ENCODE results near the gene TYW1B. TPM values are rescaled to one million over a fixed set of nuclear protein-coding genes. Genes with fewer than 3 reads are reported as not detected.
A peak's percentile ranks its signal among the peaks of the same experiment; 100 is the strongest.
"Not testable (repeated sequence)": the region's sequence is repeated elsewhere in the genome, so short reads cannot be mapped to it uniquely, and the experiment has no call there.

The TYW1B gene
- total and polyA plus RNA-seq, 2 of the 4 experiments (the other 2 are of a cell fraction), result 1.0 to 1.8 TPM

- POLR2A ChIA-PET (ENCODE audit: unreplicated experiment), result no interaction called here
- Histone ChIP-seq H3K18ac (ENCODE audit: low read depth, low read length) (no peak overlapping the region), H4K5ac (ENCODE audit: low read depth, low read length) (no peak overlapping the region), H3K4me2 (ENCODE audit: low read depth, low read length) (peak overlapping the region; percentile 35; the same call in 1 of the 2 replicates), H3K9ac (ENCODE audit: low read depth, low read length) (no peak overlapping the region), H3K27ac (ENCODE audit: insufficient read depth, low read length) (no peak overlapping the region), H3K4me3 (ENCODE audit: insufficient read depth, low read depth, low read length) (no peak overlapping the region), H3K36me3 (ENCODE audit: control insufficient read depth, insufficient read depth, low read length) (peaks cover 3% of the 10 kb centered on the region; the same call in 1 of the 2 replicates), H3K79me1 (ENCODE audit: low read depth in 1 of 2, low read length in 2 of 2) (no peaks in the 10 kb centered on the region), H4K8ac (ENCODE audit: low read depth in 2 of 2, low read length in 2 of 2) (no peak overlapping the region), H3K23ac (ENCODE audit: low read depth, low read length) (no peak overlapping the region), H3K9me3 (ENCODE audit: control insufficient read depth, insufficient read depth, low read length) (no peaks in the 10 kb centered on the region), H3K4ac (ENCODE audit: low read depth, low read length) (no peak overlapping the region), H3K4me1 (ENCODE audit: control insufficient read depth, insufficient read depth, low read length) (peaks cover 6% of the 10 kb centered on the region; the same call in 1 of the 2 replicates), H2BK5ac (ENCODE audit: low read depth, low read length, poor library complexity, severe bottlenecking) (no peak overlapping the region), H2BK15ac (ENCODE audit: low read depth, low read length) (no peak overlapping the region), H2AK9ac (replicated peaks; ENCODE audit: low read depth, low read length, poor library complexity) (no peak overlapping the region), H4K20me1 (ENCODE audit: insufficient read depth, low read length) (no peaks in the 10 kb centered on the region), H3K56ac (ENCODE audit: extremely low read depth, insufficient read depth, low read length) (no peak overlapping the region), H3K9me1 (ENCODE audit: insufficient read depth, low read length) (no peaks in the 10 kb centered on the region), H3K27me3 (ENCODE audit: control insufficient read depth, insufficient read depth, low read length) (no peaks in the 10 kb centered on the region), H2AK5ac (ENCODE audit: low read depth, low read length) (no peak overlapping the region), H2AFZ (replicated peaks; ENCODE audit: low read length, poor library complexity) (no peak overlapping the region), H2BK120ac (ENCODE audit: low read depth, low read length) (no peak overlapping the region), H3K14ac (replicated peaks; ENCODE audit: low read depth, low read length) (no peak overlapping the region), H2BK20ac (ENCODE audit: low read depth, low read length) (no peak overlapping the region), H4K91ac (ENCODE audit: insufficient read depth, low read depth, low read length) (no peak overlapping the region)
- ATAC-seq (ENCODE audit: low read depth) (peak; percentile 32), DNase-seq (peak; percentile 82)
- in situ Hi-C loops (cut with MboI; ENCODE audit: low sequenced_read_pairs) (no loop called here), dilution Hi-C loops (cut with HindIII; ENCODE audit: low sequenced_read_pairs, unreplicated experiment) (no loop called here), intact Hi-C loops (cut with micrococcal nuclease) (no loop called here)
- CTCF ChIA-PET, result no interaction called here
- 80% methylated on average over 1 of the region's 15 CpGs; no CpG with 5 or more reads in 1 of the 2 experiments for WGBS, 2 experiments (ENCODE audit: extremely low coverage in 2 of 2, insufficient read length in 1 of 2)
- TF ChIP-seq POLR2A (IDR thresholded peaks at IDR 0.05; ENCODE audit: low read depth, low read length) (no peak), CEBPB (IDR thresholded peaks at IDR 0.05; ENCODE audit: low read depth, low read length) (peak; percentile 76), NFE2L2 (IDR thresholded peaks at IDR 0.05; ENCODE audit: low read depth, low read length) (peak; percentile 36; the same call in 1 of the 2 replicates), FOS (IDR thresholded peaks at IDR 0.05; ENCODE audit: low read depth, low read length) (peak; percentile 60; the same call in 1 of the 2 replicates), BHLHE40 (IDR thresholded peaks at IDR 0.05; ENCODE audit: low read depth, low read length) (0 out of 2 replicates have a peak, but pooled peaks have one; percentile 3)
- no TSS peak for BruUV-seq (replicated peaks)
Observed at GRCh38 chr7:72805526-72806494, 22.2 kb downstream of the TYW1B start.

GRCh38 chr7:72803778-72804177, 24.2 kb downstream of the TYW1B start:
- POLR2A ChIA-PET (ENCODE audit: unreplicated experiment); H2BK15ac ChIP-seq (ENCODE audit: low read depth, low read length); H3K18ac ChIP-seq (ENCODE audit: low read depth, low read length); CTCF ChIA-PET; H3K9me1 ChIP-seq (ENCODE audit: insufficient read depth, low read length); H2AK9ac ChIP-seq (replicated peaks; ENCODE audit: low read depth, low read length, poor library complexity); H2AK5ac ChIP-seq (ENCODE audit: low read depth, low read length); H3K4me2 ChIP-seq (ENCODE audit: low read depth, low read length); DNase-seq; intact Hi-C loops (cut with micrococcal nuclease); dilution Hi-C loops (cut with HindIII; ENCODE audit: low sequenced_read_pairs, unreplicated experiment); H3K27me3 ChIP-seq (ENCODE audit: control insufficient read depth, insufficient read depth, low read length); in situ Hi-C loops (cut with MboI; ENCODE audit: low sequenced_read_pairs); H3K4ac ChIP-seq (ENCODE audit: low read depth, low read length); H3K36me3 ChIP-seq (ENCODE audit: control insufficient read depth, insufficient read depth, low read length); H2BK20ac ChIP-seq (ENCODE audit: low read depth, low read length); H3K4me3 ChIP-seq (ENCODE audit: insufficient read depth, low read depth, low read length); H4K8ac ChIP-seq (ENCODE audit: low read depth in 2 of 2, low read length in 2 of 2); H3K14ac ChIP-seq (replicated peaks; ENCODE audit: low read depth, low read length); H2AFZ ChIP-seq (replicated peaks; ENCODE audit: low read length, poor library complexity); H4K20me1 ChIP-seq (ENCODE audit: insufficient read depth, low read length); H3K4me1 ChIP-seq (ENCODE audit: control insufficient read depth, insufficient read depth, low read length); H3K9me3 ChIP-seq (ENCODE audit: control insufficient read depth, insufficient read depth, low read length); H3K27ac ChIP-seq (ENCODE audit: insufficient read depth, low read length); H2BK5ac ChIP-seq (ENCODE audit: low read depth, low read length, poor library complexity, severe bottlenecking); H4K5ac ChIP-seq (ENCODE audit: low read depth, low read length); BruUV-seq (replicated peaks); H3K79me1 ChIP-seq (ENCODE audit: low read depth in 1 of 2, low read length in 2 of 2); H3K56ac ChIP-seq (ENCODE audit: extremely low read depth, insufficient read depth, low read length); ATAC-seq (ENCODE audit: low read depth); H3K9ac ChIP-seq (ENCODE audit: low read depth, low read length); H2BK120ac ChIP-seq (ENCODE audit: low read depth, low read length); H4K91ac ChIP-seq (ENCODE audit: insufficient read depth, low read depth, low read length); H3K23ac ChIP-seq (ENCODE audit: low read depth, low read length): not testable (repeated sequence)
- WGBS, 2 experiments (ENCODE audit: extremely low coverage in 2 of 2, insufficient read length in 1 of 2), result no CpG with 5 or more reads among the region's 8 CpGs

Data from IMR-90 (cell line).